Middle frontal gyrus (tissue), 1 donor: ENCODE measurements around the gene SFMBT1.
A peak's percentile ranks its signal among the peaks of the same experiment; 100 is the strongest.
"Not testable (repeated sequence)": the region's sequence is repeated elsewhere in the genome, so short reads cannot be mapped to it uniquely, and the experiment has no call there.

Source experiments
- DNase-seq: peaks from one replicate; pipeline ENCODE4 v3.0.0-alpha.2; 2015; ENCODE audit warnings: low spot score; ENCODE audit errors: extremely low spot score

SFMBT1 gene

GRCh38 chr3:53073553-53074365 lies 27.9 kb upstream of the SFMBT1 start:
- DNase-seq = no peak

- DNase-seq = no peak
Measured at GRCh38 chr3:53072653-53073552, 27.0 kb upstream of the SFMBT1 start.

- DNase-seq = no peak
Measured at GRCh38 chr3:53071882-53072431, 26.1 kb upstream of the SFMBT1 start.

- DNase-seq = no peak
Measured at GRCh38 chr3:53069422-53070068, 23.7 kb upstream of the SFMBT1 start.

GRCh38 chr3:53068176-53068575 lies 22.3 kb upstream of the SFMBT1 start:
- no peak for DNase-seq

- DNase-seq = no peak
Measured at GRCh38 chr3:53067567-53067966, 21.7 kb upstream of the SFMBT1 start.

GRCh38 chr3:53065841-53066480 lies 20.1 kb upstream of the SFMBT1 start:
- DNase-seq = no peak

GRCh38 chr3:53062905-53063304 lies 17.0 kb upstream of the SFMBT1 start:
- no peak for DNase-seq

- DNase-seq = no peak
Measured at GRCh38 chr3:53056442-53056841, 10.6 kb upstream of the SFMBT1 start.

GRCh38 chr3:53054233-53054632 lies 8.4 kb upstream of the SFMBT1 start:
- not testable (repeated sequence) for DNase-seq

GRCh38 chr3:53051929-53052328 lies 6.1 kb upstream of the SFMBT1 start:
- DNase-seq = no peak

- no peak for DNase-seq
Measured at GRCh38 chr3:53049987-53050386, 4.1 kb upstream of the SFMBT1 start.

- DNase-seq = no peak
Measured at GRCh38 chr3:53046171-53047170, 598 bp upstream of the SFMBT1 start.

- DNase-seq = peak; percentile 48
Measured at GRCh38 chr3:53044711-53045517, 959 bp downstream of the SFMBT1 start.

- DNase-seq = no peak
Measured at GRCh38 chr3:53044371-53044710, 1.5 kb downstream of the SFMBT1 start.

GRCh38 chr3:53043738-53044137 lies 2.1 kb downstream of the SFMBT1 start:
- DNase-seq = no peak

GRCh38 chr3:53042651-53043050 lies 3.2 kb downstream of the SFMBT1 start:
- DNase-seq = no peak

- no peak for DNase-seq
Measured at GRCh38 chr3:53040351-53040820, 5.5 kb downstream of the SFMBT1 start.

GRCh38 chr3:53039376-53039752 lies 6.5 kb downstream of the SFMBT1 start:
- no peak for DNase-seq
